ENCODE data around the gene TCAF1. TPM values are rescaled to one million over a fixed set of nuclear protein-coding genes. Genes with fewer than 3 reads are reported as not detected.

TCAF1 gene
- total and polyA plus RNA-seq, 4 donors, result 20.2 to 75.1 (median 30.1) TPM

DNA sequence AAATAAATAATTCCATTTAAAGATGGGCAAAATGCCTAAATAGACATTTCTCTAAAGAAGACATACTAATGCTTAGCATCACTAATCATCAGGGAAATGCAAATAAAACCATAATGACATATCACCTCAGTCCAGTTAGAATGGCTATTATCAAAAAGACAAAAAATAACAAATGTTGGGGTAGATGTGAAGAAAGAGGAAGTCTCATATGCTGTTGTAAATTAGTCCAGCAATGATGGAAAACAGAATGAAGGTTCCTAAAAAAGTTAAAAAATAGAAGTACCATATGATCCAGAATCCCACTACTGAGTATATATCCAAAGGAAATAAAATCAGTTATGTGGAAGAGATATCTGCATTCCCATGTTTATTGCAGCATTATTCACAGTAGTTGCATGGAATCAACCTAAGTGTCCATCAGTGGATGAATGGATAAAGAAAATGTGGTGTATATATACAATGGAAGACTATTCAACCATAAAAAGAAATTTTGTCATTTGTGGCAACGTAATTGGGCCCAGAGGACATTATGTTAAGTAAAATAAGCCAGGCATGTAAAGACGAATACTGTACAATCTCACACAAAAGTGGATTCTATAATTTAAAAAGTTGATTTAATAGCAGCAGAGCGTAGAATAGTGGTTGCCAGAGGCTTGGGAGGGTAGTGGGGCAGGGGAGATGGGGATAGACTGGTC lies 52.0 kb downstream of the TCAF1 start:
- H3K27me3 ChIP-seq (ENCODE audit: control insufficient read depth in 4 of 4, insufficient read depth in 4 of 4, low read length in 3 of 4), result no peaks in the 10 kb centered on the region
- no peaks in the 10 kb centered on the region for H3K4me1 ChIP-seq (ENCODE audit: control insufficient read depth in 4 of 4, insufficient read depth in 4 of 4, low read length in 3 of 4)
- H3K9me3 ChIP-seq (ENCODE audit: control insufficient read depth in 4 of 4, low read length in 3 of 4), result no peaks in the 10 kb centered on the region
- 93% methylated on average over 3 of the region's 3 CpGs for WGBS
- DNase-seq (ENCODE audit: low spot score), result peak; percentile 17
- peaks cover 0 to 2% (median 0%) of the 10 kb centered on the region in 4 donors for H3K36me3 ChIP-seq (ENCODE audit: control insufficient read depth in 4 of 4, insufficient read depth in 3 of 4, low read depth in 1 of 4, low read length in 3 of 4)
- TF ChIP-seq, protein P1, sequence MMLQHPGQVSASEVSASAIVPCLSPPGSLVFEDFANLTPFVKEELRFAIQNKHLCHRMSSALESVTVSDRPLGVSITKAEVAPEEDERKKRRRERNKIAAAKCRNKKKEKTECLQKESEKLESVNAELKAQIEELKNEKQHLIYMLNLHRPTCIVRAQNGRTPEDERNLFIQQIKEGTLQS (IDR thresholded peaks at IDR 0.05), result no peak
- no peak for TF ChIP-seq GABPA (IDR thresholded peaks at IDR 0.05 in 1 of 2, conservative IDR thresholded peaks at IDR 0.05 in 1 of 2)
- TF ChIP-seq, protein P2, sequence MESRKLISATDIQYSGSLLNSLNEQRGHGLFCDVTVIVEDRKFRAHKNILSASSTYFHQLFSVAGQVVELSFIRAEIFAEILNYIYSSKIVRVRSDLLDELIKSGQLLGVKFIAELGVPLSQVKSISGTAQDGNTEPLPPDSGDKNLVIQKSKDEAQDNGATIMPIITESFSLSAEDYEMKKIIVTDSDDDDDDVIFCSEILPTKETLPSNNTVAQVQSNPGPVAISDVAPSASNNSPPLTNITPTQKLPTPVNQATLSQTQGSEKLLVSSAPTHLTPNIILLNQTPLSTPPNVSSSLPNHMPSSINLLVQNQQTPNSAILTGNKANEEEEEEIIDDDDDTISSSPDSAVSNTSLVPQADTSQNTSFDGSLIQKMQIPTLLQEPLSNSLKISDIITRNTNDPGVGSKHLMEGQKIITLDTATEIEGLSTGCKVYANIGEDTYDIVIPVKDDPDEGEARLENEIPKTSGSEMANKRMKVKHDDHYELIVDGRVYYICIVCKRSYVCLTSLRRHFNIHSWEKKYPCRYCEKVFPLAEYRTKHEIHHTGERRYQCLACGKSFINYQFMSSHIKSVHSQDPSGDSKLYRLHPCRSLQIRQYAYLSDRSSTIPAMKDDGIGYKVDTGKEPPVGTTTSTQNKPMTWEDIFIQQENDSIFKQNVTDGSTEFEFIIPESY (IDR thresholded peaks at IDR 0.05), result no peak
- TF ChIP-seq, protein P3, sequence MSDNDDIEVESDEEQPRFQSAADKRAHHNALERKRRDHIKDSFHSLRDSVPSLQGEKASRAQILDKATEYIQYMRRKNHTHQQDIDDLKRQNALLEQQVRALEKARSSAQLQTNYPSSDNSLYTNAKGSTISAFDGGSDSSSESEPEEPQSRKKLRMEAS (IDR thresholded peaks at IDR 0.05), result no peak
- no peak for TF ChIP-seq JUND (IDR thresholded peaks at IDR 0.05)
- no peak for TF ChIP-seq YY1 (IDR thresholded peaks at IDR 0.05)
- no peak for TF ChIP-seq SP1 (IDR thresholded peaks at IDR 0.05)
- no peak for TF ChIP-seq NR2F2 (IDR thresholded peaks at IDR 0.05)
- TF ChIP-seq, protein P4, sequence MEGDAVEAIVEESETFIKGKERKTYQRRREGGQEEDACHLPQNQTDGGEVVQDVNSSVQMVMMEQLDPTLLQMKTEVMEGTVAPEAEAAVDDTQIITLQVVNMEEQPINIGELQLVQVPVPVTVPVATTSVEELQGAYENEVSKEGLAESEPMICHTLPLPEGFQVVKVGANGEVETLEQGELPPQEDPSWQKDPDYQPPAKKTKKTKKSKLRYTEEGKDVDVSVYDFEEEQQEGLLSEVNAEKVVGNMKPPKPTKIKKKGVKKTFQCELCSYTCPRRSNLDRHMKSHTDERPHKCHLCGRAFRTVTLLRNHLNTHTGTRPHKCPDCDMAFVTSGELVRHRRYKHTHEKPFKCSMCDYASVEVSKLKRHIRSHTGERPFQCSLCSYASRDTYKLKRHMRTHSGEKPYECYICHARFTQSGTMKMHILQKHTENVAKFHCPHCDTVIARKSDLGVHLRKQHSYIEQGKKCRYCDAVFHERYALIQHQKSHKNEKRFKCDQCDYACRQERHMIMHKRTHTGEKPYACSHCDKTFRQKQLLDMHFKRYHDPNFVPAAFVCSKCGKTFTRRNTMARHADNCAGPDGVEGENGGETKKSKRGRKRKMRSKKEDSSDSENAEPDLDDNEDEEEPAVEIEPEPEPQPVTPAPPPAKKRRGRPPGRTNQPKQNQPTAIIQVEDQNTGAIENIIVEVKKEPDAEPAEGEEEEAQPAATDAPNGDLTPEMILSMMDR (IDR thresholded peaks at IDR 0.05; ENCODE audit: low read depth, low read length, missing input control), result no peak
- TF ChIP-seq HNF4A (conservative IDR thresholded peaks at IDR 0.05), result no peak
- TF ChIP-seq RAD21 (IDR thresholded peaks at IDR 0.05), result no peak
- no peak for TF ChIP-seq HNF4G (IDR thresholded peaks at IDR 0.05)
- no peak for TF ChIP-seq FOXA2 (IDR thresholded peaks at IDR 0.05)
- TF ChIP-seq TAF1 (conservative IDR thresholded peaks at IDR 0.05), result no peak
- H3K9ac ChIP-seq (ENCODE audit: low read depth in 1 of 2, low read length in 2 of 2), result no peak overlapping the region
- H3K27ac ChIP-seq (ENCODE audit: low read depth in 1 of 2, low read length in 2 of 2), result no peak overlapping the region
- no peak overlapping the region for H3K4me3 ChIP-seq (ENCODE audit: low read depth in 1 of 3, low read length in 3 of 3)

DNA sequence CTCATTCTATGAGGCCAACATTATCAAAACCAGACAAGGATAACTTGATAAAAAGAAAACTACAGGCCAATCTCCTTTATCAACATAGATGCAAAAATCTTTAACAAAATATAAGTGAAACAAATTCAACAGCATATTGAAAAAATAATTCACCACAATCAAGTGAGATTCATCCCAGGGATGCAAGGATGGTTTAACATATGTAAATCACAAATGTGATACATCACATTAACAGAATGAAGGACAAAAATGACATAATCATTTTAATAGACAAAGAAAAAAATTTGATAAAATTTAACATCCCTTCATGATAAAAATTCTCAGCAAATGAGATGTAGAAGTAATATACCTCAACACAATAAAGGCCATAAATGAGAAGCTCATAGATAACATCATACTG lies 53.8 kb downstream of the TCAF1 start:
- TF ChIP-seq, protein P2 (IDR thresholded peaks at IDR 0.05), result no peak
- TF ChIP-seq FOXA2 (IDR thresholded peaks at IDR 0.05) (no peak), TAF1 (conservative IDR thresholded peaks at IDR 0.05) (no peak)
- TF ChIP-seq, protein P1 (IDR thresholded peaks at IDR 0.05), result no peak
- H3K36me3 ChIP-seq (ENCODE audit: control insufficient read depth in 4 of 4, insufficient read depth in 3 of 4, low read depth in 1 of 4, low read length in 3 of 4), result peaks cover 0 to 2% (median 0%) of the 10 kb centered on the region in 4 donors
- DNase-seq (ENCODE audit: low spot score), result no peak
- H3K27ac ChIP-seq (ENCODE audit: low read depth in 1 of 2, low read length in 2 of 2), result no peak overlapping the region
- H3K9ac ChIP-seq (ENCODE audit: low read depth in 1 of 2, low read length in 2 of 2), result no peak overlapping the region
- no peaks in the 10 kb centered on the region for H3K9me3 ChIP-seq (ENCODE audit: control insufficient read depth in 4 of 4, low read length in 3 of 4)
- no peaks in the 10 kb centered on the region for H3K4me1 ChIP-seq (ENCODE audit: control insufficient read depth in 4 of 4, insufficient read depth in 4 of 4, low read length in 3 of 4)
- H3K27me3 ChIP-seq (ENCODE audit: control insufficient read depth in 4 of 4, insufficient read depth in 4 of 4, low read length in 3 of 4), result no peaks in the 10 kb centered on the region
- no peak overlapping the region for H3K4me3 ChIP-seq (ENCODE audit: low read depth in 1 of 3, low read length in 3 of 3)

Measured in liver (tissue), 9 donors.